ENCODE measurements around the gene MYRFL. TPM values are rescaled to one million over a fixed set of nuclear protein-coding genes. Genes with fewer than 3 reads are reported as not detected.

The MYRFL gene
- total RNA-seq, 4 donors from 2014 or later: 1.1 TPM; not detected in 3

DNA sequence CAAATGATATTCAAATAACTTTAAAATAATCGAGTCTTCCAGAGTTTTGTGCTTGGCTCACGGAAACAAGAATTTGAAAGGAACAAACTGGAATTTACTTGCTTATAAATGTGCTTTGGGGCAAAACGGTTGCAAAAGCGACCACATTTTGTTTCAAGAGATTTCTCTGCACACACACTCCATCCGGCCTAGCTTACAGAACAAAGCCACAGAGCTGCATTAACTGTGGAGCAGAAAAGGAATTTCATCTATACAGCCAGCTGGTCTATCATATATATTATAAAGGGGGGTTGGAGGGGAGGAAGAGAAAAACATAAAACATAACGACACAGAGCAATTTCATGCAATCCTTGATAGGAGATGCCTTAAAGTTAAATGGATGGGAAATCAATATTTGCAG is 153.0 kb downstream of the MYRFL start:
- in situ Hi-C loops (cut with MboI; ENCODE audit: low sequenced_read_pairs in 4 of 4) (no loop called here), intact Hi-C loops (cut with DNase I; ENCODE audit: low total_unique reads) (no loop called here)
- Histone ChIP-seq H3K9me3 (no peaks in the 10 kb centered on the region), H3K4me3 (no peak overlapping the region), H3K36me3 (no peaks in the 10 kb centered on the region), H3K4me1 (no peaks in the 10 kb centered on the region), H3K27me3 (no peaks in the 10 kb centered on the region), H3K27ac (no peak overlapping the region)
- ATAC-seq (no peak), DNase-seq (no peak)
- no peak for TF ChIP-seq POLR2A (IDR thresholded peaks at IDR 0.05)
- TF ChIP-seq, protein P1, sequence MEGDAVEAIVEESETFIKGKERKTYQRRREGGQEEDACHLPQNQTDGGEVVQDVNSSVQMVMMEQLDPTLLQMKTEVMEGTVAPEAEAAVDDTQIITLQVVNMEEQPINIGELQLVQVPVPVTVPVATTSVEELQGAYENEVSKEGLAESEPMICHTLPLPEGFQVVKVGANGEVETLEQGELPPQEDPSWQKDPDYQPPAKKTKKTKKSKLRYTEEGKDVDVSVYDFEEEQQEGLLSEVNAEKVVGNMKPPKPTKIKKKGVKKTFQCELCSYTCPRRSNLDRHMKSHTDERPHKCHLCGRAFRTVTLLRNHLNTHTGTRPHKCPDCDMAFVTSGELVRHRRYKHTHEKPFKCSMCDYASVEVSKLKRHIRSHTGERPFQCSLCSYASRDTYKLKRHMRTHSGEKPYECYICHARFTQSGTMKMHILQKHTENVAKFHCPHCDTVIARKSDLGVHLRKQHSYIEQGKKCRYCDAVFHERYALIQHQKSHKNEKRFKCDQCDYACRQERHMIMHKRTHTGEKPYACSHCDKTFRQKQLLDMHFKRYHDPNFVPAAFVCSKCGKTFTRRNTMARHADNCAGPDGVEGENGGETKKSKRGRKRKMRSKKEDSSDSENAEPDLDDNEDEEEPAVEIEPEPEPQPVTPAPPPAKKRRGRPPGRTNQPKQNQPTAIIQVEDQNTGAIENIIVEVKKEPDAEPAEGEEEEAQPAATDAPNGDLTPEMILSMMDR (IDR thresholded peaks at IDR 0.05 in 4 of 5, conservative IDR thresholded peaks at IDR 0.05 in 1 of 5): no peak

DNA sequence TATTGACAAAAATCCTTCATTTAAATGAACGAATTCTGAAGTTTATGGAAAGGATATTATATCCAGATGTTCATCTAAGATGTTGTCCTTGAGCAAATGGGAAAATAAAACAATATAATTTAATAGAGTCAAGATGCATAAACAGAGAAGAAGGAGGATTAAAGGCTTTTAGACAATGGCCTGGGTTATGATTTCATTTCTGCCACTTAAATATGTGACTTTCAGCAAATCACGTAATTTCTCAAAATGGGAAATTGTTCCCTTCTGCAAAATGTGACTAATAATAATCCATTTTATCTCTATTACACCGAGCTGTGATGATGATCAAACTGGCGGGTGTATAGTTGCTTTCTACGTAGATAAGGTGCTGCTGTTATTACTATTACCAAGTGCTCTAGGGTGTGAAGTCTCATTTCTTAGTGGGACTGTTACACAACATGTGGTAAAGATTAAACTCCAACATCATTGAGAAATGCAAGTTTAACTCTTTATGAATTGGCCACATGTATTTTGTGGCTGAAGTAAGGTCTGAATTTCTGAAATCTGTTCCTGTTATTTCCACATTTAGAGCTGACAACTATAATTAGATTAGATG is 157.0 kb downstream of the MYRFL start:
- ATAC-seq (no peak), DNase-seq (no peak)
- Histone ChIP-seq H3K36me3 (no peaks in the 10 kb centered on the region), H3K9me3 (no peaks in the 10 kb centered on the region), H3K4me3 (no peak overlapping the region), H3K27me3 (no peaks in the 10 kb centered on the region), H3K4me1 (no peaks in the 10 kb centered on the region), H3K27ac (no peak overlapping the region)
- intact Hi-C loops (cut with DNase I; ENCODE audit: low total_unique reads): no loop called here
- no peak for TF ChIP-seq POLR2A (IDR thresholded peaks at IDR 0.05)
- TF ChIP-seq, protein P1 (IDR thresholded peaks at IDR 0.05 in 4 of 5, conservative IDR thresholded peaks at IDR 0.05 in 1 of 5): no peak
- in situ Hi-C loops (cut with MboI; ENCODE audit: low sequenced_read_pairs in 4 of 4): no loop called here

DNA sequence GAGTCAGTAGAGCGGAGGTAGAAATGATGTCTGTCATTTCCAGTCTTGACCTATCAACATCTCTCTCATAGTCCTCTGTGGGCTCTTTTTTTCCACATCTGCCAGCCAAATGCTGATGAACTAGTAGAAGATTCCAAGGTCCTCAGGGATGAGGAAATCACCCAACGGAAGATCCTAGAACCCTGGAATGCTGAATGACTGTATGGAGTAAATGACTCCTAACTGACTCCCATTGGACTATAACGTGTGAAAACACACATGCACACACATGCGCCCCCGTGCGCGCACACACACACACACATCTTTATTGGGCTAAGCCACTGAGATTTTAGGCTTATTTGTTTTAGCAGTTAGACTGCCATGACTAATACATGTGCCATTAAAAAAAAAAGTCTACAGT is 159.2 kb downstream of the MYRFL start:
- Histone ChIP-seq H3K4me3 (no peak overlapping the region), H3K4me1 (peaks cover 0 to 4% of the 10 kb centered on the region in 2 donors), H3K27ac (no peak overlapping the region), H3K36me3 (no peaks in the 10 kb centered on the region), H3K9me3 (no peaks in the 10 kb centered on the region), H3K27me3 (no peaks in the 10 kb centered on the region)
- no peak for DNase-seq
- ATAC-seq: no peak
- intact Hi-C loops (cut with DNase I; ENCODE audit: low total_unique reads) (no loop called here), in situ Hi-C loops (cut with MboI; ENCODE audit: low sequenced_read_pairs in 4 of 4) (no loop called here)
- TF ChIP-seq POLR2A (IDR thresholded peaks at IDR 0.05): no peak
- TF ChIP-seq, protein P1 (IDR thresholded peaks at IDR 0.05 in 4 of 5, conservative IDR thresholded peaks at IDR 0.05 in 1 of 5): no peak

DNA sequence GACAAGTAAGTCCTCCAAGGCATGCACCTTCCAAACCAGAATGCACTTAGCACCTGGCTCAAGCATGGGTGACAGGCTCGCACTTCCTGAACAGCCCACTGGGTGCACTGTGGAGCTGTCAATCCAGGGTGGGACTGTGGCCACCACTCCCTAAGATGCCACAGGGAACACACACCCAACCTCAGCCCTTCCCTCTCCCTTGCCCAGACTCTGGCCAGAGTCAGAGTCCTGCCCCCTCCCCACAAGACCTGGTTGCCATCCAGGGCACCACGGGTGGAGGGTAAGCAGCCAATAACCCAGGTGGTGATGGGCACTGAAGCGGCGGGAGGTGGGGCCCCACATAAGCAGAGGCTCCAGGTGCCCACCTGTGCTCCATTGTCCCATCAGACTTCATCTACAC is 160.6 kb downstream of the MYRFL start:
- in situ Hi-C loops (cut with MboI; ENCODE audit: low sequenced_read_pairs in 4 of 4) (no loop called here), intact Hi-C loops (cut with DNase I; ENCODE audit: low total_unique reads) (no loop called here)
- Histone ChIP-seq H3K27me3 (no peaks in the 10 kb centered on the region), H3K36me3 (no peaks in the 10 kb centered on the region), H3K9me3 (no peaks in the 10 kb centered on the region), H3K27ac (no peak overlapping the region), H3K4me3 (no peak overlapping the region), H3K4me1 (peaks cover 0 to 4% of the 10 kb centered on the region in 2 donors)
- TF ChIP-seq POLR2A (IDR thresholded peaks at IDR 0.05): no peak
- TF ChIP-seq, protein P1 (IDR thresholded peaks at IDR 0.05 in 4 of 5, conservative IDR thresholded peaks at IDR 0.05 in 1 of 5): no peak
- ATAC-seq (no peak), DNase-seq (no peak)

DNA sequence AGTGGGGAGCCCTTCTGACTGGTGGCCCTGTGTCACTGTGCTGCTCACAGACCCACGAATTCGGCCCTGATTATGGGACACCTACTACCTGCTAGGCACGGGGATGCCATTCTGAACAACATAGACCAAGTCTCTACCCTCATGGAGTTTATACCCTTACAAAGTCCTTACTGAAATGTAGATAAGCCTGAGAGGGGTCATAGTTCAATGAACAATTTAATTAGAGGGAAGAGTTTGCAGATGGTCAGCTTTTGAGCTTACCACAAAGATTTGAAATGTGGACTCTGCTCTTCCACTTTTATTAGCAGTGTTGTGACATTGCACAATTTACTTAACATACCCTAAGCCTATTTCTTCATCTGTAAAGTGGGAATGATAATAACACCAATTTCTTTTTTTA is 161.1 kb downstream of the MYRFL start:
- in situ Hi-C loops (cut with MboI; ENCODE audit: low sequenced_read_pairs in 4 of 4): no loop called here
- no peak for ATAC-seq
- no peaks in the 10 kb centered on the region for H3K9me3 ChIP-seq
- peaks cover 0 to 4% of the 10 kb centered on the region in 2 donors for H3K4me1 ChIP-seq
- H3K27me3 ChIP-seq: no peaks in the 10 kb centered on the region
- no peak for DNase-seq
- TF ChIP-seq, protein P1 (IDR thresholded peaks at IDR 0.05 in 4 of 5, conservative IDR thresholded peaks at IDR 0.05 in 1 of 5): no peak
- no peak for TF ChIP-seq POLR2A (IDR thresholded peaks at IDR 0.05)
- H3K36me3 ChIP-seq: no peaks in the 10 kb centered on the region
- no peak overlapping the region for H3K27ac ChIP-seq
- no peak overlapping the region for H3K4me3 ChIP-seq
- intact Hi-C loops (cut with DNase I; ENCODE audit: low total_unique reads): no loop called here
